T-helper 22 cell (primary cell): ENCODE data around the gene RIC3.

Experiments used
- DNase-seq: peaks from one replicate; pipeline ENCODE4 v3.0.0-alpha.2; 2020; ENCODE audit warnings: low read depth

RIC3 gene

GRCh38 chr11:8066911-8067455 lies 101.8 kb downstream of the RIC3 start:
- no peak for DNase-seq

- no peak for DNase-seq
These were observed 102.6 kb downstream of the RIC3 start for GRCh38 chr11:8066036-8066910.

- DNase-seq, result no peak
These were observed 103.8 kb downstream of the RIC3 start for GRCh38 chr11:8065031-8065430.

GRCh38 chr11:8063324-8063723 lies 105.5 kb downstream of the RIC3 start:
- no peak for DNase-seq

GRCh38 chr11:8062781-8063257 lies 106.0 kb downstream of the RIC3 start:
- no peak for DNase-seq

- DNase-seq, result no peak
These were observed 107.0 kb downstream of the RIC3 start for GRCh38 chr11:8061555-8062428.

GRCh38 chr11:8060801-8061554 lies 107.8 kb downstream of the RIC3 start:
- no peak for DNase-seq

GRCh38 chr11:8060146-8060719 lies 108.6 kb downstream of the RIC3 start:
- DNase-seq, result no peak

GRCh38 chr11:8059571-8060011 lies 109.2 kb downstream of the RIC3 start:
- no peak for DNase-seq

GRCh38 chr11:8059030-8059429 lies 109.8 kb downstream of the RIC3 start:
- no peak for DNase-seq

GRCh38 chr11:8058216-8058615 lies 110.6 kb downstream of the RIC3 start:
- DNase-seq, result no peak

GRCh38 chr11:8056810-8057463 lies 111.9 kb downstream of the RIC3 start:
- DNase-seq, result no peak
